ENCODE results near the gene PEX7. TPM values are rescaled to one million over a fixed set of nuclear protein-coding genes. Genes with fewer than 3 reads are reported as not detected.
"Not testable (repeated sequence)": the region's sequence is repeated elsewhere in the genome, so short reads cannot be mapped to it uniquely, and the experiment has no call there.

The PEX7 gene
- total RNA-seq, 1 experiment from 2014 or later, result 3.9 TPM

DNA sequence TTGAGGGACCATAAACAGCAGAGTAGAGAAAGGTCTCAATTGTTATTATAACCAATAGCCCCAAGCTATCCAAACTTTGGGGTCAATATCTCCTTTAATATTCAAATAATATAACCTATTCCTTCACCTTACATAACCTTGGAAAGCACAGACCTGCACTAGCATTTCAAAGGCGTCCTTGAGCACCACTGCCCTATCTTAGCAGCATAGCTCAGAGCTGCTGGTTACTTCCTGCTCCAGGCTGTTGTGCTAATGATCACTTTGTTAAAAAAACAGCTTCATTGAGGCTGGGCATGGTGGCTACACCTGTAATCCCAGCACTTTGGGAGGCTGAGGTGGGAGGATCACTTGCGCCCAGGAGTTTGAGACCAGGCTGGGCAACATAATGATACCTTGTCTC, 110.2 kb downstream of the PEX7 start:
- no peaks in the 10 kb centered on the region for H3K9me3 Mint-ChIP-seq (ENCODE audit: low read depth, unreplicated experiment)
- no peak for DNase-seq
- no peak overlapping the region for H3K4me3 Mint-ChIP-seq (ENCODE audit: low read depth, unreplicated experiment)
- H3K27ac Mint-ChIP-seq (ENCODE audit: unreplicated experiment), result no peak overlapping the region
- CTCF ChIA-PET, result interaction anchor here (0.6 kb wide), 2 partner anchors 10 to 382 kb away, joined by 3 to 4 read pairs; no protein-coding TSS in a partner anchor
- TF ChIP-seq, protein P1, sequence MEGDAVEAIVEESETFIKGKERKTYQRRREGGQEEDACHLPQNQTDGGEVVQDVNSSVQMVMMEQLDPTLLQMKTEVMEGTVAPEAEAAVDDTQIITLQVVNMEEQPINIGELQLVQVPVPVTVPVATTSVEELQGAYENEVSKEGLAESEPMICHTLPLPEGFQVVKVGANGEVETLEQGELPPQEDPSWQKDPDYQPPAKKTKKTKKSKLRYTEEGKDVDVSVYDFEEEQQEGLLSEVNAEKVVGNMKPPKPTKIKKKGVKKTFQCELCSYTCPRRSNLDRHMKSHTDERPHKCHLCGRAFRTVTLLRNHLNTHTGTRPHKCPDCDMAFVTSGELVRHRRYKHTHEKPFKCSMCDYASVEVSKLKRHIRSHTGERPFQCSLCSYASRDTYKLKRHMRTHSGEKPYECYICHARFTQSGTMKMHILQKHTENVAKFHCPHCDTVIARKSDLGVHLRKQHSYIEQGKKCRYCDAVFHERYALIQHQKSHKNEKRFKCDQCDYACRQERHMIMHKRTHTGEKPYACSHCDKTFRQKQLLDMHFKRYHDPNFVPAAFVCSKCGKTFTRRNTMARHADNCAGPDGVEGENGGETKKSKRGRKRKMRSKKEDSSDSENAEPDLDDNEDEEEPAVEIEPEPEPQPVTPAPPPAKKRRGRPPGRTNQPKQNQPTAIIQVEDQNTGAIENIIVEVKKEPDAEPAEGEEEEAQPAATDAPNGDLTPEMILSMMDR (IDR thresholded peaks at IDR 0.05; ENCODE audit: unreplicated experiment), result no peak
- intact Hi-C loops (cut with micrococcal nuclease; ENCODE audit: unreplicated experiment), result no loop called here
- no peaks in the 10 kb centered on the region for H3K4me1 Mint-ChIP-seq (ENCODE audit: low read depth, unreplicated experiment)
- no peaks in the 10 kb centered on the region for H3K36me3 Mint-ChIP-seq (ENCODE audit: insufficient read depth, unreplicated experiment)
- no TSS peak for BruUV-seq (replicated peaks)
- peaks cover 26% of the 10 kb centered on the region for H3K27me3 Mint-ChIP-seq (ENCODE audit: unreplicated experiment)

DNA sequence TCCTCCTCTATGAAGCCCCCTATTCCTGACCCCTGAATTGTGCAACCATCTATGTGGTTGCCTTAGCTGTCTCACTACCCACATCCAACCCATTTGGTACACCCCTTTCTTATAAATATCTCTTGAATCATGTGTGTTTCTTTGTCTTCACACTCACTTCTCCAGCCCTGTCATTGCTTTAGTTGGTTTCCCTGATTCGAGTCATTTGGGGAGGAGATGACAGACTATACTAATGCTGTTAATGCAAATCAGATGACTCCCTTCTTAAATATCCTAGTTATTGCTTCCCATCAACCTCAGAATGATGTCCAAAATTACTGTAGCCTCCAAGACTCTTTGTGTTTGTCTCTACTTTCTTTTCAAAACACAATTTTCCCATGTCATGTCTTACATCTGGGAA, 122.7 kb downstream of the PEX7 start:
- Mint-ChIP-seq H3K9me3 (ENCODE audit: low read depth, unreplicated experiment) (no peaks in the 10 kb centered on the region), H3K4me1 (ENCODE audit: low read depth, unreplicated experiment) (no peaks in the 10 kb centered on the region), H3K36me3 (ENCODE audit: insufficient read depth, unreplicated experiment) (no peaks in the 10 kb centered on the region), H3K4me3 (ENCODE audit: low read depth, unreplicated experiment) (no peak overlapping the region), H3K27me3 (ENCODE audit: unreplicated experiment) (peaks cover 13% of the 10 kb centered on the region), H3K27ac (ENCODE audit: unreplicated experiment) (no peak overlapping the region)
- no peak for DNase-seq
- TF ChIP-seq, protein P1 (IDR thresholded peaks at IDR 0.05; ENCODE audit: unreplicated experiment), result no peak
- no TSS peak for BruUV-seq (replicated peaks)
- CTCF ChIA-PET, result no interaction called here
- intact Hi-C loops (cut with micrococcal nuclease; ENCODE audit: unreplicated experiment), result no loop called here

DNA sequence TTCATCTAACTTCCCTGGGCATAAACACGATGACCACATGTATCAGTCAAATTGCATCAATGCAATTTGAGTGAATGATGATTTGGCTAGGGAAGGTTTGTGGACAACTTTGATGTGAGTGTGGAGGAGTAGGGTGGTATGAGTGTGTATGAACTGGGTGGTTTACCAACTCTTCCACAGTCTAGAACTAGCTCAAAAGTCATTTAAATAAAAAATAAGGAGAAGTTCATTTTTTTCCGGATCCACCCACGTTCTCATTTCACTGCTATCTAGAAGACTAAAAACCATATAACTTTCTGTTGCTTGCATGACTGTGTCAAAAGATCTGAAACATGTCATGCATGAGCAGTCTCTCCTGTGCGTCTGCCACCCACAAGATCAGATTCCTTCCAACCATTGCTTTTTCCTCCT, 123.3 kb downstream of the PEX7 start:
- Mint-ChIP-seq H3K27me3 (ENCODE audit: unreplicated experiment) (peaks cover 13% of the 10 kb centered on the region), H3K4me1 (ENCODE audit: low read depth, unreplicated experiment) (no peaks in the 10 kb centered on the region), H3K9me3 (ENCODE audit: low read depth, unreplicated experiment) (no peaks in the 10 kb centered on the region), H3K4me3 (ENCODE audit: low read depth, unreplicated experiment) (no peak overlapping the region), H3K36me3 (ENCODE audit: insufficient read depth, unreplicated experiment) (no peaks in the 10 kb centered on the region), H3K27ac (ENCODE audit: unreplicated experiment) (no peak overlapping the region)
- TF ChIP-seq, protein P1 (IDR thresholded peaks at IDR 0.05; ENCODE audit: unreplicated experiment), result no peak
- BruUV-seq (replicated peaks), result no TSS peak
- intact Hi-C loops (cut with micrococcal nuclease; ENCODE audit: unreplicated experiment), result no loop called here
- CTCF ChIA-PET, result no interaction called here
- DNase-seq, result no peak

DNA sequence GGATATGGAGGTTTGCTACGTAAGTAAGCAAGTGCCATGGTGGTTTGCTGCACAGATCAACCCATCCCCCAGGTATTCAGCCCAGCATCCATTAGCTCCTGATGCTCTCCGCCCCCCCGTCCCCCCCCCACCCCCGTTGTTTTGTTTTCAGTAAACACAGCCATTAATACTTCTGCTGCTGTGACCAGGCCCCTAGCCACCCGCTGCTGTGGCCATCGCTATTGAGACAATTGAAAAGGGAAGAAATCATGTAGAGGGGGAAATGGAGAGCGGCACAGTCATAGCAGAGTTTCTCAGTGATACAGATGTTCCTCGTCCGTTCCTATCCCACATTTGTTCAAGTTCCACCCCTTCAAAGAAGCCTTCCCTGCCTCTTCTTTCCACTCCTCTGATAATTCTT, 124.6 kb downstream of the PEX7 start:
- DNase-seq, result no peak
- BruUV-seq (replicated peaks), result no TSS peak
- TF ChIP-seq, protein P1 (IDR thresholded peaks at IDR 0.05; ENCODE audit: unreplicated experiment), result no peak
- intact Hi-C loops (cut with micrococcal nuclease; ENCODE audit: unreplicated experiment), result no loop called here
- Mint-ChIP-seq H3K36me3 (ENCODE audit: insufficient read depth, unreplicated experiment) (no peaks in the 10 kb centered on the region), H3K27ac (ENCODE audit: unreplicated experiment) (no peak overlapping the region), H3K4me3 (ENCODE audit: low read depth, unreplicated experiment) (no peak overlapping the region), H3K27me3 (ENCODE audit: unreplicated experiment) (peaks cover 13% of the 10 kb centered on the region), H3K4me1 (ENCODE audit: low read depth, unreplicated experiment) (no peaks in the 10 kb centered on the region), H3K9me3 (ENCODE audit: low read depth, unreplicated experiment) (no peaks in the 10 kb centered on the region)
- CTCF ChIA-PET, result no interaction called here

DNA sequence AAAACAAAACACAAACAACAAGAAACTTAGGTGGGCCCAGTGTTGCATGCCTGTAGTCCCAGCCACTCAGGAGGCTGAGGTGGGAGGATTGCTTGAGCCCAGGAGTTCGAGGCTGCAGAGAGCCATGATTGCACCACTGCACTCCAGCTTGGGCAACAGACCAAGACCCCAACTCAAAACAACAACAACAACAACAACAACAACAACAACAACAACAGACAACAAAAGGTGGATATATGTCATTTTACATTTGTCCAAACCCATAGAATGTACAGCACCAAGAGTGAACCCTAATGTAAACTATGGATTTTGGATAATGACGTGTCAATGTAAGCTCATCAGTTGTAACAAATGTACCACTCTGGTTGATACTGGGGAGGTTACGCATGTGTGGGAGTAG, 127.6 kb downstream of the PEX7 start:
- H3K36me3 Mint-ChIP-seq (ENCODE audit: insufficient read depth, unreplicated experiment); BruUV-seq (replicated peaks); H3K9me3 Mint-ChIP-seq (ENCODE audit: low read depth, unreplicated experiment); DNase-seq; intact Hi-C loops (cut with micrococcal nuclease; ENCODE audit: unreplicated experiment); H3K4me3 Mint-ChIP-seq (ENCODE audit: low read depth, unreplicated experiment); H3K27ac Mint-ChIP-seq (ENCODE audit: unreplicated experiment); H3K4me1 Mint-ChIP-seq (ENCODE audit: low read depth, unreplicated experiment): not testable (repeated sequence)
- peaks cover 13% of the 10 kb centered on the region for H3K27me3 Mint-ChIP-seq (ENCODE audit: unreplicated experiment)
- CTCF ChIA-PET, result interaction anchor here (0.7 kb wide), 1 partner anchor 66 kb away, joined by 3 read pairs; no protein-coding TSS in a partner anchor
